WTC11 (cell line): ENCODE results near the gene KYNU. TPM values are rescaled to one million over a fixed set of nuclear protein-coding genes. Genes with fewer than 3 reads are reported as not detected.
"Not testable (repeated sequence)": the region's sequence is repeated elsewhere in the genome, so short reads cannot be mapped to it uniquely, and the experiment has no call there.

Experiments used
- ATAC-seq: fragments of 200-7000 bp; cut with Tn5 transposase; 2 replicates; pipeline ENCODE4 v1.10.0; 2021; ENCODE audit warnings: mild to moderate bottlenecking, moderate library complexity
- CTCF ChIA-PET: fragments of 300-600 bp; sonication (Branson Sonifier 250); formaldehyde crosslinking; loops from one replicate; lab custom pipeline; 2021; ENCODE audit warnings: antibody characterized with exemption; lab: Charles Lee
- POLR2A ChIA-PET: fragments of 350-600 bp; sonication (Branson Sonifier 250); formaldehyde crosslinking; loops from one replicate; lab custom pipeline; 2021; ENCODE audit warnings: antibody characterized with exemption; lab: Charles Lee
- DNase-seq: peaks from one replicate; pipeline ENCODE4 v3.0.0; 2021; ENCODE audit warnings: low spot score
- H3K27ac Mint-ChIP-seq: 2 replicates; pipeline ENCODE4 v1.8.0; 2021; ENCODE audit warnings: mixed read lengths
- H3K27me3 Mint-ChIP-seq: 2 replicates; pipeline ENCODE4 v1.8.0; 2021; ENCODE audit warnings: low read depth, mild to moderate bottlenecking, moderate library complexity, mixed read lengths
- H3K36me3 Mint-ChIP-seq: 2 replicates; pipeline ENCODE4 v1.8.0; 2021; ENCODE audit warnings: mixed read lengths
- H3K4me1 Mint-ChIP-seq: 2 replicates; pipeline ENCODE4 v1.8.0; 2022; ENCODE audit warnings: mixed read lengths
- H3K4me3 Mint-ChIP-seq: 2 replicates; pipeline ENCODE4 v1.8.0; 2021; ENCODE audit warnings: mild to moderate bottlenecking, moderate library complexity, mixed read lengths
- H3K9me3 Mint-ChIP-seq: 2 replicates; pipeline ENCODE4 v1.8.0; 2021; ENCODE audit warnings: mixed read lengths
- CREB1 ChIP-seq: sonication (generic); formaldehyde crosslinking; IDR thresholded peaks from 2 replicates; pipeline ENCODE4 v1.8.0; 2023; ENCODE audit warnings: mild to moderate bottlenecking, missing genetic modification reagents
- E2F4 ChIP-seq: sonication (generic); formaldehyde crosslinking; IDR thresholded peaks from 2 replicates; pipeline ENCODE4 v1.8.1; 2022; ENCODE audit warnings: low read depth, mild to moderate bottlenecking, moderate library complexity, missing genetic modification reagents, borderline replicate concordance
- ESRRA ChIP-seq: sonication (generic); formaldehyde crosslinking; IDR thresholded peaks from 2 replicates; pipeline ENCODE4 v1.8.1; 2022; ENCODE audit warnings: mild to moderate bottlenecking, missing genetic modification reagents, borderline replicate concordance
- JAZF1 ChIP-seq: fragments of 250-450 bp; sonication (Bioruptor Pico); IDR thresholded peaks from 2 replicates; pipeline ENCODE4 v1.9.0; 2021; ENCODE audit warnings: moderate library complexity, mild to moderate bottlenecking, inconsistent platforms
- JUN ChIP-seq: sonication (generic); formaldehyde crosslinking; IDR thresholded peaks from 2 replicates; pipeline ENCODE4 v1.8.0; 2023; ENCODE audit warnings: mild to moderate bottlenecking, missing genetic modification reagents
- RELA ChIP-seq: sonication (generic); formaldehyde crosslinking; IDR thresholded peaks from 2 replicates; pipeline ENCODE4 v1.8.1; 2022; ENCODE audit warnings: missing genetic modification reagents, mild to moderate bottlenecking, borderline replicate concordance
- USF2 ChIP-seq: sonication (generic); formaldehyde crosslinking; IDR thresholded peaks from 2 replicates; pipeline ENCODE4 v1.8.1; 2023; ENCODE audit warnings: mild to moderate bottlenecking, missing genetic modification reagents, moderate library complexity
- ZNF121 ChIP-seq: sonication (generic); formaldehyde crosslinking; IDR thresholded peaks from 2 replicates; pipeline ENCODE4 v1.8.0; 2023; ENCODE audit warnings: missing genetic modification reagents
- ZNF232 ChIP-seq: sonication (generic); formaldehyde crosslinking; IDR thresholded peaks from 2 replicates; pipeline ENCODE4 v1.8.0; 2022; ENCODE audit warnings: mild to moderate bottlenecking, missing genetic modification reagents
- ZNF263 ChIP-seq: sonication (generic); formaldehyde crosslinking; IDR thresholded peaks from 2 replicates; pipeline ENCODE4 v1.8.1; 2022; ENCODE audit warnings: low read depth, mild to moderate bottlenecking, moderate library complexity, missing genetic modification reagents
- ZNF423 ChIP-seq: fragments of 250-450 bp; sonication (Bioruptor Pico); IDR thresholded peaks from 2 replicates; pipeline ENCODE4 v2.1.2; 2022; ENCODE audit warnings: mild to moderate bottlenecking, moderate library complexity
- total RNA-seq: library from RNA; stranded (reverse); gene quantifications from 3 replicates; pipeline ENCODE4 v1.2.3, GENCODE V29; 2021
- TF ChIP-seq, protein P1 (sequence below): fragments of 200-600 bp; IDR thresholded peaks from 2 replicates; pipeline ENCODE4 v1.8.0; 2022; ENCODE audit warnings: antibody characterized with exemption
- TF ChIP-seq, protein P2 (sequence below): fragments of 250-450 bp; sonication (Bioruptor Pico); IDR thresholded peaks from 2 replicates; pipeline ENCODE4 v1.9.0; 2021; ENCODE audit warnings: mild to moderate bottlenecking
- TF ChIP-seq, protein P3 (sequence below): sonication (generic); formaldehyde crosslinking; IDR thresholded peaks from 2 replicates; pipeline ENCODE4 v1.8.1; 2022; ENCODE audit warnings: mild to moderate bottlenecking, missing genetic modification reagents, moderate library complexity, borderline replicate concordance
- TF ChIP-seq, protein P4 (sequence below): sonication (generic); formaldehyde crosslinking; IDR thresholded peaks from 2 replicates; pipeline ENCODE4 v1.8.0; 2022; ENCODE audit warnings: mild to moderate bottlenecking, missing genetic modification reagents
- TF ChIP-seq, protein P5 (sequence below): sonication (generic); formaldehyde crosslinking; IDR thresholded peaks from 2 replicates; pipeline ENCODE4 v1.8.1; 2023; ENCODE audit warnings: mild to moderate bottlenecking, missing genetic modification reagents, moderate library complexity

KYNU gene
- total RNA-seq, 1 experiment from 2014 or later = 0.85 TPM

GRCh38 chr2:143071185-143071876 lies 193.9 kb downstream of the KYNU start (continued):
- no peak for TF ChIP-seq USF2
- TF ChIP-seq ZNF423 (CRISPR knock-in tag) = no peak
- TF ChIP-seq, protein P1, sequence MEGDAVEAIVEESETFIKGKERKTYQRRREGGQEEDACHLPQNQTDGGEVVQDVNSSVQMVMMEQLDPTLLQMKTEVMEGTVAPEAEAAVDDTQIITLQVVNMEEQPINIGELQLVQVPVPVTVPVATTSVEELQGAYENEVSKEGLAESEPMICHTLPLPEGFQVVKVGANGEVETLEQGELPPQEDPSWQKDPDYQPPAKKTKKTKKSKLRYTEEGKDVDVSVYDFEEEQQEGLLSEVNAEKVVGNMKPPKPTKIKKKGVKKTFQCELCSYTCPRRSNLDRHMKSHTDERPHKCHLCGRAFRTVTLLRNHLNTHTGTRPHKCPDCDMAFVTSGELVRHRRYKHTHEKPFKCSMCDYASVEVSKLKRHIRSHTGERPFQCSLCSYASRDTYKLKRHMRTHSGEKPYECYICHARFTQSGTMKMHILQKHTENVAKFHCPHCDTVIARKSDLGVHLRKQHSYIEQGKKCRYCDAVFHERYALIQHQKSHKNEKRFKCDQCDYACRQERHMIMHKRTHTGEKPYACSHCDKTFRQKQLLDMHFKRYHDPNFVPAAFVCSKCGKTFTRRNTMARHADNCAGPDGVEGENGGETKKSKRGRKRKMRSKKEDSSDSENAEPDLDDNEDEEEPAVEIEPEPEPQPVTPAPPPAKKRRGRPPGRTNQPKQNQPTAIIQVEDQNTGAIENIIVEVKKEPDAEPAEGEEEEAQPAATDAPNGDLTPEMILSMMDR = no peak
- no peak for TF ChIP-seq JAZF1 (CRISPR knock-in tag)
- no peak for TF ChIP-seq ZNF121 (CRISPR knock-in tag)

GRCh38 chr2:143074913-143075312 lies 197.4 kb downstream of the KYNU start:
- Mint-ChIP-seq H3K36me3 (peaks cover 26% of the 10 kb centered on the region), H3K9me3 (peaks cover 30% of the 10 kb centered on the region)
- H3K4me1 Mint-ChIP-seq, H3K4me3 Mint-ChIP-seq, DNase-seq, H3K27ac Mint-ChIP-seq, H3K27me3 Mint-ChIP-seq, CTCF ChIA-PET, ATAC-seq, POLR2A ChIA-PET: not testable (repeated sequence)

- no peak overlapping the region for H3K4me3 Mint-ChIP-seq
- no peak for DNase-seq
Observed at GRCh38 chr2:143075711-143076110, 198.2 kb downstream of the KYNU start.

DNA sequence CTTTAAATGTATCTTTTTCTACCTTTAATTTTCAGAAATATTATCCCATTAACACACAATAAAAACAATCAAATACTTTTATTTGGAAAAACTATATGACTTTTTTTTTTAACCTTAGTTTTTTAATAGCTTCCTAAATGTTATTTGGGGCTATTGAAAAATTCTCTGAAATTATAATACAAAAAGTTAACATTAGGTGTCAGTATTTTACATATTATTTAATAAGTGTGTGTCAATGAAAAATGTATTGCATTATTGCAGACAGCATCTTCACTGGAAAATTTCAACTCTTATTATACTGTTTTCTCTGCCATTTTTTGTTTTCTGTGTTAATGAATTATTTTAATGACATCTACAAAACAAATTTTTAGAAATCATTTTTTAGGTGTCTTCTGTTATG lies 200.6 kb downstream of the KYNU start:
- no peak for ATAC-seq
- Mint-ChIP-seq H3K36me3 (peaks cover 26% of the 10 kb centered on the region), H3K27me3 (no peaks in the 10 kb centered on the region), H3K9me3 (peaks cover 38% of the 10 kb centered on the region), H3K4me1 (no peaks in the 10 kb centered on the region), H3K27ac (no peak overlapping the region), H3K4me3 (no peak overlapping the region)
- ChIA-PET POLR2A (no interaction called here), CTCF (no interaction called here)
- DNase-seq = no peak
- TF ChIP-seq ESRRA (CRISPR knock-in tag) (no peak), RELA (CRISPR knock-in tag) (no peak), CREB1 (CRISPR knock-in tag) (no peak), ZNF263 (no peak), JUN (CRISPR knock-in tag) (no peak), JAZF1 (CRISPR knock-in tag) (no peak), E2F4 (no peak)
- TF ChIP-seq, protein P2, sequence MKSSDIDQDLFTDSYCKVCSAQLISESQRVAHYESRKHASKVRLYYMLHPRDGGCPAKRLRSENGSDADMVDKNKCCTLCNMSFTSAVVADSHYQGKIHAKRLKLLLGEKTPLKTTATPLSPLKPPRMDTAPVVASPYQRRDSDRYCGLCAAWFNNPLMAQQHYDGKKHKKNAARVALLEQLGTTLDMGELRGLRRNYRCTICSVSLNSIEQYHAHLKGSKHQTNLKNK (CRISPR knock-in tag) = no peak
- TF ChIP-seq, protein P3, sequence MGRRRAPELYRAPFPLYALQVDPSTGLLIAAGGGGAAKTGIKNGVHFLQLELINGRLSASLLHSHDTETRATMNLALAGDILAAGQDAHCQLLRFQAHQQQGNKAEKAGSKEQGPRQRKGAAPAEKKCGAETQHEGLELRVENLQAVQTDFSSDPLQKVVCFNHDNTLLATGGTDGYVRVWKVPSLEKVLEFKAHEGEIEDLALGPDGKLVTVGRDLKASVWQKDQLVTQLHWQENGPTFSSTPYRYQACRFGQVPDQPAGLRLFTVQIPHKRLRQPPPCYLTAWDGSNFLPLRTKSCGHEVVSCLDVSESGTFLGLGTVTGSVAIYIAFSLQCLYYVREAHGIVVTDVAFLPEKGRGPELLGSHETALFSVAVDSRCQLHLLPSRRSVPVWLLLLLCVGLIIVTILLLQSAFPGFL (CRISPR knock-in tag) = no peak
- TF ChIP-seq, protein P4, sequence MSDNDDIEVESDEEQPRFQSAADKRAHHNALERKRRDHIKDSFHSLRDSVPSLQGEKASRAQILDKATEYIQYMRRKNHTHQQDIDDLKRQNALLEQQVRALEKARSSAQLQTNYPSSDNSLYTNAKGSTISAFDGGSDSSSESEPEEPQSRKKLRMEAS (CRISPR knock-in tag) = no peak
- TF ChIP-seq, protein P5, sequence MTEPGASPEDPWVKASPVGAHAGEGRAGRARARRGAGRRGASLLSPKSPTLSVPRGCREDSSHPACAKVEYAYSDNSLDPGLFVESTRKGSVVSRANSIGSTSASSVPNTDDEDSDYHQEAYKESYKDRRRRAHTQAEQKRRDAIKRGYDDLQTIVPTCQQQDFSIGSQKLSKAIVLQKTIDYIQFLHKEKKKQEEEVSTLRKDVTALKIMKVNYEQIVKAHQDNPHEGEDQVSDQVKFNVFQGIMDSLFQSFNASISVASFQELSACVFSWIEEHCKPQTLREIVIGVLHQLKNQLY = no peak

More at GRCh38 chr2:143075711-143076110, 198.2 kb downstream of the KYNU start:
- Mint-ChIP-seq H3K27ac (no peak overlapping the region), H3K4me1 (no peaks in the 10 kb centered on the region), H3K9me3 (peaks cover 30% of the 10 kb centered on the region), H3K36me3 (peaks cover 26% of the 10 kb centered on the region), H3K27me3 (no peaks in the 10 kb centered on the region)
- no peak for ATAC-seq
- ChIA-PET POLR2A (no interaction called here), CTCF (no interaction called here)
- no peak for TF ChIP-seq ZNF232 (CRISPR knock-in tag)
- TF ChIP-seq, protein P2 (CRISPR knock-in tag) = no peak
- TF ChIP-seq RELA (CRISPR knock-in tag) = no peak
- TF ChIP-seq USF2 = no peak
